SK-N-SH (cell line): ENCODE measurements around the gene PARVB. TPM values are rescaled to one million over a fixed set of nuclear protein-coding genes. Genes with fewer than 3 reads are reported as not detected.

Source experiments
- CTCF ChIA-PET: fragments of 300-600, 350-600 bp; formaldehyde crosslinking; extraction: SDS; loops from one replicate; lab custom pipeline; 2021; lab: Yijun Ruan, JAX
- POLR2A ChIA-PET: fragments of 350-600 bp; sonication (Branson Sonifier 250); formaldehyde crosslinking; extraction: SDS; loops from one replicate; lab custom pipeline; 2020; ENCODE audit warnings: antibody characterized with exemption, inconsistent platforms; lab: Yijun Ruan, JAX
- DNase-seq: peaks from one replicate; pipeline ENCODE4 v3.0.0; 2012
- H2AFZ ChIP-seq: fragments of 200-600 bp; sonication (generic); 2 replicates; pipeline ENCODE4 v1.8.1; 2016; ENCODE audit warnings: antibody characterized with exemption, mild to moderate bottlenecking, low read depth
- H3F3A ChIP-seq: fragments of 200-600 bp; sonication (generic); replicated peaks from 2 replicates; pipeline ENCODE3; 2016; ENCODE audit warnings: antibody characterized with exemption, mild to moderate bottlenecking; ENCODE audit not compliant: insufficient read depth
- H3K27ac ChIP-seq, 2 experiments: fragments of 200-500 bp in 1 of 2; fragments of 200-600 bp in 1 of 2; sonication (Bioruptor generic) in 1 of 2; sonication (generic), shearing (Covaris generic) in 1 of 2; 2 replicates each; pipeline versions ENCODE4 v1.5.1 to v1.6.1; 2014 to 2016; ENCODE audit warnings: low read depth in 2 of 2, inconsistent platforms in 1 of 2, low read length in 1 of 2, mild to moderate bottlenecking in 1 of 2, mixed read lengths in 1 of 2
- H3K27me3 ChIP-seq: fragments of 200-600 bp; sonication (generic), shearing (Covaris generic); 2 replicates; pipeline ENCODE4 v1.6.1; 2016; ENCODE audit warnings: mixed run types; ENCODE audit not compliant: insufficient read depth
- H3K36me3 ChIP-seq, 2 experiments: fragments of 200-500 bp in 1 of 2; fragments of 200-600 bp in 1 of 2; sonication (Bioruptor generic) in 1 of 2; sonication (generic) in 1 of 2; replicated peaks in 1 of 2; 2 replicates each; pipeline versions ENCODE3 to v1.5.1; 2014 to 2016; ENCODE audit warnings: low read length in 1 of 2, mild to moderate bottlenecking in 1 of 2; ENCODE audit not compliant: insufficient read depth in 2 of 2, control insufficient read depth in 1 of 2
- H3K4me1 ChIP-seq, 2 experiments: fragments of 200-500 bp in 1 of 2; fragments of 200-600 bp in 1 of 2; sonication (Bioruptor generic) in 1 of 2; sonication (generic), shearing (Covaris generic) in 1 of 2; 2 replicates each; pipeline versions ENCODE4 v1.5.1 to v1.6.1; 2014 to 2016; ENCODE audit warnings: low read depth in 1 of 2, low read length in 1 of 2, mixed run types in 1 of 2; ENCODE audit not compliant: insufficient read depth in 2 of 2, control insufficient read depth in 1 of 2
- H3K4me2 ChIP-seq: fragments of 200-600 bp; sonication (generic), shearing (Covaris generic); 2 replicates; pipeline ENCODE4 v1.6.1; 2017; ENCODE audit warnings: mixed run types
- H3K4me3 ChIP-seq, 2 experiments: fragments of 200-500 bp in 1 of 2; fragments of 200-600 bp in 1 of 2; sonication (Bioruptor generic) in 1 of 2; sonication (generic), shearing (Covaris generic) in 1 of 2; 2 replicates each; pipeline versions ENCODE4 v1.5.1 to v1.8.1; 2014 to 2016; ENCODE audit warnings: low read depth in 2 of 2, inconsistent platforms in 1 of 2, low read length in 1 of 2, mild to moderate bottlenecking in 1 of 2, mixed read lengths in 1 of 2, moderate library complexity in 1 of 2
- H3K79me2 ChIP-seq: fragments of 200-600 bp; sonication (generic); 2 replicates; pipeline ENCODE4 v1.8.1; 2017; ENCODE audit warnings: mild to moderate bottlenecking; ENCODE audit not compliant: insufficient read depth
- H3K9ac ChIP-seq: fragments of 200-600 bp; sonication (generic); 2 replicates; pipeline ENCODE4 v1.6.1; 2017; ENCODE audit warnings: mixed run types
- H3K9me2 ChIP-seq: fragments of 200-600 bp; sonication (generic); 2 replicates; pipeline ENCODE4 v1.6.1; 2017; ENCODE audit warnings: mixed run types
- H3K9me3 ChIP-seq: fragments of 200-600 bp; sonication (generic); 2 replicates; pipeline ENCODE4 v1.6.1; 2017; ENCODE audit warnings: mixed run types, mild to moderate bottlenecking, moderate library complexity
- H4K20me1 ChIP-seq: fragments of 200-600 bp; sonication (generic); 2 replicates; pipeline ENCODE4 v1.6.1; 2017; ENCODE audit warnings: mild to moderate bottlenecking, mixed run types; ENCODE audit not compliant: insufficient read depth
- CHD2 ChIP-seq: fragments of 150-350 bp; IDR thresholded peaks from 2 replicates; pipeline ENCODE4 v1.6.1; 2018; ENCODE audit warnings: low read length; ENCODE audit not compliant: partially characterized antibody
- EP300 ChIP-seq, 2 experiments: IDR thresholded peaks; 2 replicates each; pipeline versions ENCODE4 v1.4.0 to v1.6.1; 2012; ENCODE audit warnings: borderline replicate concordance in 1 of 2, low read depth in 1 of 2, low read length in 1 of 2
- FOXJ3 ChIP-seq: sonication (generic); formaldehyde crosslinking; IDR thresholded peaks from 2 replicates; pipeline ENCODE4 v1.5.1; 2020; ENCODE audit warnings: mild to moderate bottlenecking, missing genetic modification reagents
- GATA2 ChIP-seq: sonication (generic); formaldehyde crosslinking; IDR thresholded peaks from 2 replicates; pipeline ENCODE4 v1.5.0; 2020; ENCODE audit warnings: mild to moderate bottlenecking, missing genetic modification reagents
- JUND ChIP-seq: IDR thresholded peaks from 2 replicates; pipeline ENCODE4 v1.4.0; 2012
- MAX ChIP-seq: IDR thresholded peaks from 2 replicates; pipeline ENCODE4 v1.4.0; 2012; ENCODE audit warnings: low read depth
- MXI1 ChIP-seq: IDR thresholded peaks from 2 replicates; pipeline ENCODE4 v1.6.1; 2012; ENCODE audit warnings: mild to moderate bottlenecking, low read depth, low read length, improper control_type of control experiment
- NRF1 ChIP-seq: IDR thresholded peaks from 2 replicates; pipeline ENCODE4 v1.6.1; 2012; ENCODE audit warnings: low read depth, mild to moderate bottlenecking, low read length
- POLR2AphosphoS5 ChIP-seq: IDR thresholded peaks from 2 replicates; pipeline ENCODE4 v1.6.1; 2012; ENCODE audit warnings: low read depth, low read length
- RFX5 ChIP-seq: IDR thresholded peaks from 2 replicates; pipeline ENCODE4 v1.6.1; 2012; ENCODE audit warnings: mild to moderate bottlenecking, improper control_type of control experiment, low read length
- TAF1 ChIP-seq: IDR thresholded peaks from 2 replicates; pipeline ENCODE4 v1.6.1; 2012; ENCODE audit warnings: low read depth, mild to moderate bottlenecking, low read length, moderate library complexity, borderline replicate concordance
- USF2 ChIP-seq: fragments of 150-350 bp; IDR thresholded peaks from 2 replicates; pipeline ENCODE4 v1.6.1; 2017; ENCODE audit warnings: antibody characterized with exemption, low read length, low read depth, borderline replicate concordance
- YY1 ChIP-seq: IDR thresholded peaks from 2 replicates; pipeline ENCODE4 v1.4.0; 2012; ENCODE audit warnings: low read depth, mild to moderate bottlenecking
- WGBS: methylation state at CpG from one replicate; pipeline ENCODE4 v1.1.6; 2017; ENCODE audit warnings: low lambda C conversion rate; 5-methylcytosine and 5-hydroxymethylcytosine counted together
- polyA plus RNA-seq, 3 experiments: library from polyadenylated mRNA; depleted of rRNA; stranded (reverse); fragments of >200 nt; gene quantifications; 2 replicates each; pipeline ENCODE4 v1.2.3, GENCODE V29; 2012

The PARVB gene
- polyA plus RNA-seq, 1 of the 3 experiments (the other 2 are of a cell fraction): 87.8 TPM

- TF ChIP-seq GATA2: no peak
- no peak for TF ChIP-seq CHD2
- no peak for TF ChIP-seq MXI1
- TF ChIP-seq YY1: no peak
- TF ChIP-seq POLR2AphosphoS5: no peak
- TF ChIP-seq NRF1: no peak
- no peak for TF ChIP-seq RFX5
- no peak for TF ChIP-seq TAF1
- no peak for TF ChIP-seq EP300 (IDR thresholded peaks at IDR 0.05; ENCODE audit: borderline replicate concordance in 1 of 2, low read depth in 1 of 2, low read length in 1 of 2)
- no peak for TF ChIP-seq FOXJ3 (CRISPR knock-in tag)
- no peak for TF ChIP-seq USF2
- Histone ChIP-seq H4K20me1 (no peaks in the 10 kb centered on the region), H3K27me3 (no peaks in the 10 kb centered on the region; the same call in 1 of the 2 replicates), H3K36me3 (no peaks in the 10 kb centered on the region), H2AFZ (no peak overlapping the region), H3F3A (no peaks in the 10 kb centered on the region), H3K9ac (no peak overlapping the region), H3K4me1 (no peaks in the 10 kb centered on the region; a peak in 1 of 4 replicates), H3K4me2 (no peak overlapping the region), H3K79me2 (no peaks in the 10 kb centered on the region), H3K4me3 (no peak overlapping the region), H3K9me2 (no peaks in the 10 kb centered on the region), H3K27ac (no peak overlapping the region), H3K9me3 (no peaks in the 10 kb centered on the region)
- POLR2A ChIA-PET: no interaction called here
- no peak for DNase-seq
- WGBS: 56% methylated on average over 7 of the region's 7 CpGs
- CTCF ChIA-PET: no interaction called here
Observed at GRCh38 chr22:44217346-44217745, 193.2 kb downstream of the PARVB start.

- TF ChIP-seq MXI1 (no peak), GATA2 (no peak), POLR2AphosphoS5 (no peak), JUND (no peak), MAX (no peak), TAF1 (no peak)
- TF ChIP-seq, all 33 proteins: peak for 0
- Histone ChIP-seq H3K27ac (no peak overlapping the region), H3K27me3 (no peaks in the 10 kb centered on the region; the same call in 1 of the 2 replicates), H2AFZ (no peak overlapping the region), H3K4me2 (no peak overlapping the region), H3K4me1 (no peaks in the 10 kb centered on the region), H3K9me3 (no peaks in the 10 kb centered on the region), H3K4me3 (no peak overlapping the region), H3K9ac (no peak overlapping the region), H3K36me3 (no peaks in the 10 kb centered on the region), H3F3A (no peaks in the 10 kb centered on the region), H3K9me2 (no peaks in the 10 kb centered on the region), H4K20me1 (no peaks in the 10 kb centered on the region), H3K79me2 (no peaks in the 10 kb centered on the region)
- ChIA-PET POLR2A (no interaction called here), CTCF (no interaction called here)
- DNase-seq: no peak
- 69% methylated on average over 4 of the region's 6 CpGs for WGBS
Observed at GRCh38 chr22:44218071-44218470, 194.0 kb downstream of the PARVB start.
